ENCODE data around the gene FGFR2.
A peak's percentile ranks its signal among the peaks of the same experiment; 100 is the strongest.

Gene FGFR2

DNA sequence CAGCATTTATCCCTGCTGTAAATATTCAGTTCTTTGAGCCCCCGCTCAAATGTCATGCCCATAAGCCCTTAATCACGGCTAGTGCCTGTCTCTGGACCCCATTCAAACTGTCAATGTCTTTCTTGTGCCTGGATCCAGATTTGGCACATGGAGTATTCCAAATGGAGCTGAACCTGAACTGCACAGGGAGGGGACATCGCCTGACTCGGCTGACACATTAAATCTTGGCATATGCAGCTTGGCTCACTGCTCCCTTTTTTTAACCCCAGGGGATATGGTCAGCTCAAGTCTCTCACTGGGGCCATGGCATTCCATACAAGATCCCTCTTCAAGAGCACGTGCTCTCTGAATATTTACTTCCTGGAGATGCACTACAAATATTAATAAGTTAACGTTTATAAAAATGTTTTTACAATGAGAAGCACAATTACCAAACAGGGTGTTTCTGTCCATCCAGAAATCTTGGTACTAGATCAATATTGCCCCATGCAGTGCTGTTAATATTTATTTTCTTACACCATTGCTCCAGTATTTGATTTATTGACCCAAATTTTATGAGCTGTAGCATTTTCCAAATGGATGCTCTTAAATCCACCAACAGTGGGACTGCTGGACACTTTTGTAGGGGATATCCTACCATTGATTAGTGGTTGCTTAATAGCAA lies 57.4 kb downstream of the FGFR2 start:
- no peak overlapping the region for H3K4me3 ChIP-seq (ENCODE audit: control insufficient read depth, low read depth, low read length)
- no peak for DNase-seq (ENCODE audit: low read depth)
- TF ChIP-seq, protein P1, sequence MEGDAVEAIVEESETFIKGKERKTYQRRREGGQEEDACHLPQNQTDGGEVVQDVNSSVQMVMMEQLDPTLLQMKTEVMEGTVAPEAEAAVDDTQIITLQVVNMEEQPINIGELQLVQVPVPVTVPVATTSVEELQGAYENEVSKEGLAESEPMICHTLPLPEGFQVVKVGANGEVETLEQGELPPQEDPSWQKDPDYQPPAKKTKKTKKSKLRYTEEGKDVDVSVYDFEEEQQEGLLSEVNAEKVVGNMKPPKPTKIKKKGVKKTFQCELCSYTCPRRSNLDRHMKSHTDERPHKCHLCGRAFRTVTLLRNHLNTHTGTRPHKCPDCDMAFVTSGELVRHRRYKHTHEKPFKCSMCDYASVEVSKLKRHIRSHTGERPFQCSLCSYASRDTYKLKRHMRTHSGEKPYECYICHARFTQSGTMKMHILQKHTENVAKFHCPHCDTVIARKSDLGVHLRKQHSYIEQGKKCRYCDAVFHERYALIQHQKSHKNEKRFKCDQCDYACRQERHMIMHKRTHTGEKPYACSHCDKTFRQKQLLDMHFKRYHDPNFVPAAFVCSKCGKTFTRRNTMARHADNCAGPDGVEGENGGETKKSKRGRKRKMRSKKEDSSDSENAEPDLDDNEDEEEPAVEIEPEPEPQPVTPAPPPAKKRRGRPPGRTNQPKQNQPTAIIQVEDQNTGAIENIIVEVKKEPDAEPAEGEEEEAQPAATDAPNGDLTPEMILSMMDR (conservative IDR thresholded peaks at IDR 0.05; ENCODE audit: control insufficient read depth, insufficient read depth, low read depth, low read length), result no peak

DNA sequence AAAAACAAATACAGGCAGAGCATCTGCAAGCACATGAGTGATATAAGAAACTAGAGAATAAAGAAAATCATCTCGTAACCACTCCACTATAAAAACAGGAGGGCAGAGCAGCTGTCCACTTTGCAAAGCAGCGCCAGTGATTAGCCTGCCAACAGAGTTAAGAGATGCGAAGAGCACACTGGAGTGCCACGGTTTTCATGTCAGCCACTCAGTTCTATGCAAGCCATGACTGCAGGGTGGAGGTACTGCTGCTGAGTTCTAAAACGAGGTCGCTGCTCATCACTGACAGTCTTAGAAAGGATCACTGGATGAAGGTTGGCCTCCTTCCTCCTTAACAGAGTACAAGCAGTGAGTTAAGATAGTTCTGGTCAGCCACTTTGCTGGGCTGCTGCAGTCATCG lies 58.5 kb downstream of the FGFR2 start:
- no peak for DNase-seq (ENCODE audit: low read depth)
- H3K4me3 ChIP-seq (ENCODE audit: control insufficient read depth, low read depth, low read length), result no peak overlapping the region
- TF ChIP-seq, protein P1 (conservative IDR thresholded peaks at IDR 0.05; ENCODE audit: control insufficient read depth, insufficient read depth, low read depth, low read length), result no peak

DNA sequence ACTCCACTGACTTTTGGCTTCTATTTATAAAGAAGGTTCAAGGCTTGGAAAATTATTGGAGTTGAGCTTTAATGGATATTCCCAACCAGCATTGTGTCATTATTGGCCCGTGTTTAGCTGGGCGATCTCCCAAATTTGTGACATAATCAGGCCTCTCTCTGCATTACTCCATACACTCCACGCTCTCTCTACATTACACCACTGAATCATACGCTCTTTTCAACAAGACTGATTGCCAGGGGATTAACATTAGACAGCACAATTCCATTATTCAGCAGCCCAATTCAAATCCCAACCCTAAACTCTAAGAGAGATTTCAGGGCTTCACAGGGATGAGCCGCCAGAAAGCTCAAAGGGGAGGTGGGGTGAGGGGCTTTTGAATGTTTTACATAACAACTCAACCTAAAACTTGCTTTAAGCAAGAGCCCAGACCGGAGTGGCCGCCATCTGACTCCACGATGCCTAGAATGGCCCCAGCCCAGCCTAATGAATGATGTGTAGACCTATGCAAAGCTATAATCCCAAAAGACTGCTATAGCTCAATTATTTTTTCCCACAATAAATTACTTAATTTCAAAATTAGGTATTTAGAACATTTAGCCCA lies 61.8 kb downstream of the FGFR2 start:
- peak; percentile 1 for DNase-seq (ENCODE audit: low read depth)
- TF ChIP-seq, protein P1 (conservative IDR thresholded peaks at IDR 0.05; ENCODE audit: control insufficient read depth, insufficient read depth, low read depth, low read length), result no peak
- H3K4me3 ChIP-seq (ENCODE audit: control insufficient read depth, low read depth, low read length), result no peak overlapping the region

DNA sequence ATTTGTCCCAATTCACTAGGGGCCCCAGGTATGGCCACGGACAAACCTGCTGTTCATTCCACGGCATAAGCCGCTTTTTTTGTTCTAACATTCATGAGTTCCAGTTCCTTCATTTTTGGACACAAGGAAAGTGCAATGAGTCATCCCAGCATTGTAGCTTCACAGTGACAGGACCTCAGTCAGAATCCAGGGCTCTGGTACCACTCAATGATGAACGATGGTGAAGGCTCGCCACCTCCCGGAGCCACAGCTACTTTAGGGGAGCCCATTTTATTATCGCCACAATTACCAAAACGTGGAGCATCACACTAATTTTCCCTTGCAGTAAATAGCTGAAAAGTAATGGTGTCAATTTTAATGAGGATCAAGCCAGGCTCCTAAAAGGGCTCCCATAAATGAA lies 62.9 kb downstream of the FGFR2 start:
- TF ChIP-seq, protein P1 (conservative IDR thresholded peaks at IDR 0.05; ENCODE audit: control insufficient read depth, insufficient read depth, low read depth, low read length), result no peak
- DNase-seq (ENCODE audit: low read depth), result no peak
- no peak overlapping the region for H3K4me3 ChIP-seq (ENCODE audit: control insufficient read depth, low read depth, low read length)

DNA sequence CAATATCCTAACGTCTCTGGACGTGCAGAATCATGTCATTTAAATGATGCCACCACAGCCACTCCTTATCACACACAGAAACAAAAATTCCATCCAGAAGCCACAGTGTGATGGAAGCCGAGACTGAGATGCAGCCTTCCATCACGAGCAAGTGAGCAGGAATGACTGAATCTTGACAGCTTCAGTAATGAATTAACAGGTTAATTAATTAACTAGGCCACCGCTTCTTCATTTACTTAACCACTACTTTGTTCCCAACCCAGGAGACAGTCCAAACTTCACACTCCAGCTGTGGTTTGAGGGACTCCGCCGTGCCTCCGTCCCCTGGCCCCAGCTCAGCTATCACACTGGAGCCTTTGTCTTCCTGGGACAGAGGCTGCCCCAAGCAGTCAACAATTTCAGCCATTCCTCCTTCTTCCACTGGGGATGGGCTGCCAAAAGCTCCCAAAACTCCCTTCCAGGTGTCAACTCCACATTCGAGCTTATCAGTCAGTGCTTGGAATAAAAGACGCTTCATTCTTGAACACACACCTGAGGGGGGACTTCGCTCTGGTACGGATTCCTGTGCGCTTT lies 65.9 kb downstream of the FGFR2 start:
- DNase-seq (ENCODE audit: low read depth), result no peak
- TF ChIP-seq, protein P1 (conservative IDR thresholded peaks at IDR 0.05; ENCODE audit: control insufficient read depth, insufficient read depth, low read depth, low read length), result no peak
- no peak overlapping the region for H3K4me3 ChIP-seq (ENCODE audit: control insufficient read depth, low read depth, low read length)

DNA sequence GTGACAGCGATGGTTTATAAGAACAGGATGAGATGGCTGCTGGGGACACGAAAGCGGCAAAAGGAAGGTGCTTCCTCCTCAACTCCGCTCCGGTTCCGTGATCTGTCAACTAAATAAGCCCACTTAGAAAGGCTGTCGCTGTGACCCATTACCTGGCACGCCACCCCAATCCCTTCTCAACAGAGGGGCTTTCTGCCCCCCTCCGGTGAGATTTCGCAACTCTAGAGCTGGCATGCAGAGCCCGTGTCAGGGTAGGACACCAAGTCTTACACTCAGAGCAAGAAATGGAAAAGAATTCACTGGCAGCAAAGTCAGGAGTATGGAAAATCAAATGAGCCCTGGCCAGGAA lies 66.4 kb downstream of the FGFR2 start:
- no peak for DNase-seq (ENCODE audit: low read depth)
- TF ChIP-seq, protein P1 (conservative IDR thresholded peaks at IDR 0.05; ENCODE audit: control insufficient read depth, insufficient read depth, low read depth, low read length), result no peak
- no peak overlapping the region for H3K4me3 ChIP-seq (ENCODE audit: control insufficient read depth, low read depth, low read length)

All from fibroblast of mammary gland (primary cell).